Prostate gland (tissue), 2 donors: ENCODE data around the gene LRRC2.

Experiments used
- CTCF ChIP-seq, 4 experiments: fragments of 200-600 bp in 2 of 4; fragments of 450-650 bp in 2 of 4; sonication (generic) in 2 of 4; IDR thresholded peaks; 1 replicate in 3 of 4; 2 replicates in 1 of 4; pipeline ENCODE4 v1.5.1; 2016 to 2019; ENCODE audit warnings: antibody characterized with exemption in 4 of 4, mild to moderate bottlenecking in 2 of 4, moderate library complexity in 2 of 4
- POLR2A ChIP-seq: fragments of 450-650 bp; IDR thresholded peaks from one replicate; pipeline ENCODE4 v1.6.1; 2016; ENCODE audit warnings: antibody characterized with exemption, mild to moderate bottlenecking
- POLR2AphosphoS5 ChIP-seq: sonication (generic); formaldehyde crosslinking; IDR thresholded peaks from one replicate; pipeline ENCODE4 v1.6.1; 2017; ENCODE audit warnings: antibody characterized with exemption

GRCh38 chr3:46552538-46552937 lies 13.6 kb downstream of the LRRC2 start:
- TF ChIP-seq POLR2A (no peak), CTCF (IDR thresholded peaks at IDR 0.05) (no peak), POLR2AphosphoS5 (no peak)
